Hepatocyte (in vitro differentiated cells): Measurements from ENCODE around the gene OPA1.

Source experiments
- CTCF ChIP-seq: fragments of 200-600 bp; sonication (generic); IDR thresholded peaks from 2 replicates; pipeline ENCODE4 v1.5.1; 2016; ENCODE audit warnings: antibody characterized with exemption, mild to moderate bottlenecking; ENCODE audit not compliant: poor library complexity
- EZH2 ChIP-seq: fragments of 200-600 bp; sonication (generic); IDR thresholded peaks from 2 replicates; pipeline ENCODE4 v1.6.1; 2016; ENCODE audit warnings: antibody characterized with exemption, mild to moderate bottlenecking, borderline replicate concordance
- EZH2phosphoT487 ChIP-seq: fragments of 200-600 bp; sonication (generic); IDR thresholded peaks from one replicate; pipeline ENCODE4 v1.6.1; 2018; ENCODE audit warnings: antibody characterized with exemption, mild to moderate bottlenecking, low read depth, moderate library complexity; ENCODE audit not compliant: unreplicated experiment, severe bottlenecking

GRCh38 chr3:193732391-193732790 lies 139.4 kb downstream of the OPA1 start:
- no peak for TF ChIP-seq CTCF
- TF ChIP-seq EZH2 = no peak
- TF ChIP-seq EZH2phosphoT487 = no peak
